Stomach (tissue), 4 donors: ENCODE results near the gene SLC12A1.

ENCODE experiments used
- CTCF ChIP-seq, 7 experiments: fragments of 450-650 bp in 4 of 7; fragments of 200-600 bp in 3 of 7; sonication (generic) in 3 of 7; IDR thresholded peaks; one replicate each; pipeline ENCODE4 v1.5.1; 2016 to 2019; ENCODE audit warnings: antibody characterized with exemption in 7 of 7, control low read depth in 2 of 7, mild to moderate bottlenecking in 1 of 7
- EP300 ChIP-seq: sonication (generic); formaldehyde crosslinking; IDR thresholded peaks from one replicate; pipeline ENCODE4 v1.6.1; 2017; ENCODE audit warnings: antibody characterized with exemption
- POLR2A ChIP-seq, 4 donors: fragments of 450-650 bp; IDR thresholded peaks; one replicate each; pipeline ENCODE4 v1.6.1; 2016; ENCODE audit warnings: antibody characterized with exemption in 4 of 4, control low read depth in 2 of 4, mild to moderate bottlenecking in 1 of 4, moderate library complexity in 1 of 4
- POLR2AphosphoS5 ChIP-seq, 3 donors: sonication (generic); formaldehyde crosslinking; IDR thresholded peaks; one replicate each; pipeline ENCODE4 v1.6.1; 2016; ENCODE audit warnings: antibody characterized with exemption in 3 of 3

GRCh38 chr15:48273049-48273448 lies 66.9 kb downstream of the SLC12A1 start:
- no peak for TF ChIP-seq CTCF (IDR thresholded peaks at IDR 0.05)
- no peak for TF ChIP-seq POLR2A (IDR thresholded peaks at IDR 0.05)
- no peak for TF ChIP-seq EP300
- no peak for TF ChIP-seq POLR2AphosphoS5 (IDR thresholded peaks at IDR 0.05)
